ENCODE results near the gene TIGD3. TPM values are rescaled to one million over a fixed set of nuclear protein-coding genes. Genes with fewer than 3 reads are reported as not detected.

Gene TIGD3
- total RNA-seq, 1 donor from 2014 or later = 0.26 TPM

DNA sequence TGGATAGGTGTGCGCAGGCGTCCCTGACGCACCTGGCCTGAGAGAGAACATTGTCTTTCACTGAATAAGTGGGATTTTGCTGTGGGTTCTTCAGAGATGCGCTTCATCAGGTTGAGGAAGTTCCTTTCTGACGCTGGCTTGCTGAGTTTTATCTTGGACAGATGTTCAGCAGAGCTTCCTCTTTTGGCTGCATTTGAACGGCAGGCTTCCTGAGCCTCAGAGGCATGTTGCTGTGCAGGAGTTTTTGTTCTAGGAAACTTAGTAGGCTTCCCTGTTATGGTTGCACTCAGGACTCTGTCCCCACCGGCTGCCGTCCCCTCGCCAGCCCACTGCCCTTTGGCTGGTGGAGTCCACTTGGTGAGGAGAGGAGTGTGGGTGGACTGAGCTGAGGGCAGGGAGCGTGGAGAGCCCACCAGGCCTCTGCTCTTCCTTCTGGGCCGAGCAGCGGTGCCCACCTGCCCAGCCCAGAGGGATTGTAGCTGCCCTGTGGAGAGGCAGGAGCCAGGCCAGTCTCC, 49.1 kb downstream of the TIGD3 start:
- no peaks in the 10 kb centered on the region for H3K27me3 ChIP-seq (ENCODE audit: control insufficient read depth, insufficient read depth, low read length)
- no peak for DNase-seq (ENCODE audit: low read depth)
- peaks cover 32% of the 10 kb centered on the region for H3K36me3 ChIP-seq (ENCODE audit: control insufficient read depth, insufficient read depth, low read length)
- H3K4me3 ChIP-seq (ENCODE audit: low read depth, low read length) = no peak overlapping the region
- TF ChIP-seq, protein P1, sequence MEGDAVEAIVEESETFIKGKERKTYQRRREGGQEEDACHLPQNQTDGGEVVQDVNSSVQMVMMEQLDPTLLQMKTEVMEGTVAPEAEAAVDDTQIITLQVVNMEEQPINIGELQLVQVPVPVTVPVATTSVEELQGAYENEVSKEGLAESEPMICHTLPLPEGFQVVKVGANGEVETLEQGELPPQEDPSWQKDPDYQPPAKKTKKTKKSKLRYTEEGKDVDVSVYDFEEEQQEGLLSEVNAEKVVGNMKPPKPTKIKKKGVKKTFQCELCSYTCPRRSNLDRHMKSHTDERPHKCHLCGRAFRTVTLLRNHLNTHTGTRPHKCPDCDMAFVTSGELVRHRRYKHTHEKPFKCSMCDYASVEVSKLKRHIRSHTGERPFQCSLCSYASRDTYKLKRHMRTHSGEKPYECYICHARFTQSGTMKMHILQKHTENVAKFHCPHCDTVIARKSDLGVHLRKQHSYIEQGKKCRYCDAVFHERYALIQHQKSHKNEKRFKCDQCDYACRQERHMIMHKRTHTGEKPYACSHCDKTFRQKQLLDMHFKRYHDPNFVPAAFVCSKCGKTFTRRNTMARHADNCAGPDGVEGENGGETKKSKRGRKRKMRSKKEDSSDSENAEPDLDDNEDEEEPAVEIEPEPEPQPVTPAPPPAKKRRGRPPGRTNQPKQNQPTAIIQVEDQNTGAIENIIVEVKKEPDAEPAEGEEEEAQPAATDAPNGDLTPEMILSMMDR (IDR thresholded peaks at IDR 0.05; ENCODE audit: insufficient read depth, low read length, severe bottlenecking) = no peak
- FAIRE-seq = no peak

DNA sequence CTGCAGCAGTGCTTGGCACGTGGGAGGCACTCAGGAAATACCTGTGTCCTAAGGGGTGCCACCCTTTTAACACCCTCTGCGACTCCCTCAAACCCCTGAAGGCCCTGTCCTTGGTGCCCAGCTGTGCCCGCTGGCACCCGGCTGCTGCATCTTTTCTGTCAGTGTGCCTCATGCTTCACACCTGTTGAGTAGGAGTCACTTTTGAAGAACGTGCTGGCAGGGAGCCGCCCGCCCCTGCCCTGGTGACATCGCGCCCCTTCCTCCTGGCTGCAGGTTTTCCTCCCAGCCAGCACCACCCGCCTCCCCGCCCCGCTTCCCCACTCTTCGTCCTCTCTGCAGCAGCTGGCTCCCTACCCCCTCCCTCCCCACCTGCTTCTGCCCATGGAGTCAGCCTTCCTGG, 49.7 kb downstream of the TIGD3 start:
- FAIRE-seq = no peak
- DNase-seq (ENCODE audit: low read depth) = no peak
- Histone ChIP-seq H3K4me3 (ENCODE audit: low read depth, low read length) (no peak overlapping the region), H3K27me3 (ENCODE audit: control insufficient read depth, insufficient read depth, low read length) (no peaks in the 10 kb centered on the region), H3K36me3 (ENCODE audit: control insufficient read depth, insufficient read depth, low read length) (peaks cover 32% of the 10 kb centered on the region)
- TF ChIP-seq, protein P1 (IDR thresholded peaks at IDR 0.05; ENCODE audit: insufficient read depth, low read length, severe bottlenecking) = no peak

DNA sequence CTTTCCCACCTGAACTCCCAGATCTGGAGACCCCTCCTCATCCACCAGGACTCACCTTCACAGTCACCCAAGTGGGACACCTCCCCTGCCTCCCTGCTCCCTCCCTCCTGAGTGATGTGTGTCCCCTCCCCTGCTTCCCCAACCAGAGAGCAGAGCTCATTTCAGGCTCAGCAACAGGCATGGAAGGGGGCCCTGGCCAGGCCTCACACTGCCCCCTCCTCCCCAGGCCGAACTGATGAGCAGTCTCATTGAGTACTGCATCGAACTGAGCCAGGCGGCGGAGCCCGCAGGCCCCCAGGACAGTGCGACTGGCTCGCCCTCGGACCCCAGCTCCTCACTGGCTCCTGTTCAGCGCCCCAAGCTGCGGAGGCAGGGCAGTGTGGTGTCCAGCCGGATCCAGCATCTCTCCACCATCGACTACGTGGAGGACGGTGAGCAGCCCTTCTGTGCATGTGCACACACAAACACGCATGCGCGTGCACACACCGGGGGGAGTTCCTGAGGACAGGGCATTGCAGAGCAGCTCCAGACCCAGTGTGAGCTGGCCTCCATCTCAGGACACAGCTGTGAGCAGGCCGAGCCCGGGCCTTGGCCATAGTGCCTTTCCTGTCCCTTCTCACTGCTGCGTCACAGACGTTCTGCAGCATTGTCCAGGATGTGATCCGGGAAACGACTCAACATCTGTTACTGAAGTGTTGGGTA, 50.2 kb downstream of the TIGD3 start:
- peaks cover 27% of the 10 kb centered on the region for H3K36me3 ChIP-seq (ENCODE audit: control insufficient read depth, insufficient read depth, low read length)
- no peak overlapping the region for H3K4me3 ChIP-seq (ENCODE audit: low read depth, low read length)
- no peaks in the 10 kb centered on the region for H3K27me3 ChIP-seq (ENCODE audit: control insufficient read depth, insufficient read depth, low read length)
- DNase-seq (ENCODE audit: low read depth) = no peak
- no peak for FAIRE-seq
- TF ChIP-seq, protein P1 (IDR thresholded peaks at IDR 0.05; ENCODE audit: insufficient read depth, low read length, severe bottlenecking) = no peak

Other genes starting within 250 kb of the TIGD3 start
- 15.0 and 49.8 TPM in 2 replicates for gene TM7SF2, start 242.9 kb upstream of the TIGD3 start, total RNA-seq
- gene ZNHIT2, start 237.1 kb upstream of the TIGD3 start, total RNA-seq = 11.0 and 11.1 TPM in 2 replicates
- gene FAU, start 232.6 kb upstream of the TIGD3 start, total RNA-seq = 439 and 539 TPM in 2 replicates
- gene MRPL49, start 232.4 kb upstream of the TIGD3 start, total RNA-seq = 36.2 and 42.1 TPM in 2 replicates
- 11.6 and 19.7 TPM in 2 replicates for gene SYVN1, start 220.2 kb upstream of the TIGD3 start, total RNA-seq
- not detected in 2 replicates for gene SPDYC, start 184.5 kb upstream of the TIGD3 start, total RNA-seq
- gene CAPN1, start 172.8 kb upstream of the TIGD3 start, total RNA-seq = 136 and 165 TPM in 2 replicates
- gene POLA2, start 92.8 kb upstream of the TIGD3 start, total RNA-seq = 1.3 and 1.6 TPM in 2 replicates
- 1.9 and 2.4 TPM in 2 replicates for gene CDC42EP2, start 39.9 kb upstream of the TIGD3 start, total RNA-seq
- gene DPF2, start 20.9 kb upstream of the TIGD3 start, total RNA-seq = 16.8 and 18.2 TPM in 2 replicates
- 0.26 and 0.77 TPM in 2 replicates for gene SLC25A45, start 27.9 kb downstream of the TIGD3 start, total RNA-seq
- gene FRMD8, start 31.9 kb downstream of the TIGD3 start, total RNA-seq = 21.9 and 66.6 TPM in 2 replicates
- 114 and 133 TPM in 2 replicates for gene NEAT1, start 68.0 kb downstream of the TIGD3 start, total RNA-seq
- 11,095 and 16,401 TPM in 2 replicates for gene MALAT1, start 144.3 kb downstream of the TIGD3 start, total RNA-seq
- gene SCYL1, start 170.3 kb downstream of the TIGD3 start, total RNA-seq = 49.5 and 64.5 TPM in 2 replicates
- gene LTBP3, start 203.6 kb downstream of the TIGD3 start, total RNA-seq = 22.5 and 35.0 TPM in 2 replicates
- 30.3 and 43.4 TPM in 2 replicates for gene ZNRD2, start 215.7 kb downstream of the TIGD3 start, total RNA-seq
- gene FAM89B, start 217.8 kb downstream of the TIGD3 start, total RNA-seq = 10.6 and 10.8 TPM in 2 replicates
- gene EHBP1L1, start 221.3 kb downstream of the TIGD3 start, total RNA-seq = 31.6 and 62.0 TPM in 2 replicates
- 0.79 and 4.1 TPM in 2 replicates for gene KCNK7, start 241.0 kb downstream of the TIGD3 start, total RNA-seq